Stimulated activated CD8-positive, alpha-beta memory T cell treated with anti-CD3 and anti-CD28 coated beads, Interleukin-15, amount 100 ng/mL, for 24 hours (primary cell): ENCODE data around the gene PRKG1.

Source experiments
- DNase-seq: peaks from one replicate; pipeline ENCODE4 v3.0.0-alpha.2; 2020; ENCODE audit warnings: low read depth

PRKG1 gene

DNA sequence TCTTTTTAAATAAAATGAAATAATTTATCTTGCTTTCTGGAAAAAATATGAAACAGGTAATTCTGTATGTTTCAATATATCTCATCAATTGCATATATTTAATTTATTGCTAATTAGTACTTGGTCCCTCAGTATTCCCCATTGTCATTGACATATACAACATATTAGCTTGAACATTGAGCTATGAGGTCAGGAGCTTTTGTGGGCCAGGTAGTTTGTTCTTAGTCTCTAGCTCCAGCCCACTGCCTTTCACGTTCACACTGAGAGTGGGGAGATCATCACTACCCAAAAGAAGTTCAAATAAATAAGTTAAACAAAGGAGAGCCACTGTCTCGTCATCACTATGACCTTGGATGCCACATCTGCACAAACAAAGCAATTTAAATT is 1185.1 kb downstream of the PRKG1 start:
- DNase-seq = no peak

DNA sequence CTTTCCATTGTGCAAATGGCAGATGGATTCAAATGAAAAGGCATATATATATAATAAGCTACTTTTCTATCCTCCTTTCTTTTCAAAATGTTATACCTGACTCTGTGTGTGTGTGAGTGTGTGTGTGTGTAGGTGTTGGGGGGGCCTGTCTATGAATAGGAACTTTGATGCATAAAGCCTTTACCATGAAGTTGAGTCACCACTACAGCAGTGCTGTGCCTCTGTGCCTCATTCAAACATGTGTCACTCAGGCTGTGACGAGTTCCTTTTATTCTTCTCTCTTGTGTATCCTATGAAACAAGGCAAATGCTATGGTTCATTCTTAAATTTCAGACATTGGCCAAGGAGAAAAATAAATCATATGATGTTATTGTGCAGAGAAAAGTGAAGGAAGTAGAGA is 1187.1 kb downstream of the PRKG1 start:
- no peak for DNase-seq

- no peak for DNase-seq
Measured at GRCh38 chr10:52265131-52265926, 1191.0 kb downstream of the PRKG1 start.

- no peak for DNase-seq
Measured at GRCh38 chr10:52266858-52267257, 1192.6 kb downstream of the PRKG1 start.

- DNase-seq = no peak
Measured at GRCh38 chr10:52268790-52269189, 1194.5 kb downstream of the PRKG1 start.

GRCh38 chr10:52269233-52269632 is 1194.9 kb downstream of the PRKG1 start:
- no peak for DNase-seq

DNA sequence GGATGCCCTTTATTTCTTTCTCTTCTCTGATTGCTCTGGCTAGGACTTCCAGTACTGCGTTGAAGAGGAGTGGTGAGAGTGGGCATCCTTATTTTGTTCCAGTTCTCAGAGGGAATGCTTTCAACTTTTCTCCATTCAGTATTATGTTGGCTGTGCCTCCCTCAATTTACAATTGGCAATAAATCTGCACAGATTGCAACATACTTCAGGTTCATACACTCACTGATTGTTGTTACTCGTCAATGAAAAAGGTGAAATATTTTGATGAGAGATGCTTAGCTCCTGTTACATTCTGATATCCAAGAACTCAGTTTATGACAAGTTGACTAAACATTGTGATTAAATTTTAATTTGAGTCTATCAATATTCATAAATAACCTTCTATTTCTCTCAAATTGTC is 1201.9 kb downstream of the PRKG1 start:
- no peak for DNase-seq

DNA sequence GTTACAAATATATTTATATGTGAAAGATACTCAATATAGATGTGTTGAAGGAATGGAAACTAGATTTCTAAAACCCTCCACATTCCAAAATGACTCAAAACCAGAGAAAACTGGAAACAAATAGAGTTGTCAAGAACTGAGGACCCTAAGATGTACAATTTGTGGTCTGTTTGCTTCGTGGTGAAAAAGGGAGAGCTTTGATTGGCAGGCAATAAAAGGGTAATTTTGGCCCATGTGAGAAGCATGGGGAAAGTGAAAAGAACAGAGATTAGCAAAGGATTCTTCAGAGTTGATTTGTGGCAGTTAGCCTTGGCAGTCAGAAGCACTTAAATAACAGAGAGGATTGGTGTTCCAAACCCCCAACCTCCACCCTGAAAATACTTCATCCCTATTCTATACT is 1202.7 kb downstream of the PRKG1 start:
- no peak for DNase-seq

GRCh38 chr10:52279546-52279945 is 1205.3 kb downstream of the PRKG1 start:
- DNase-seq = no peak

DNA sequence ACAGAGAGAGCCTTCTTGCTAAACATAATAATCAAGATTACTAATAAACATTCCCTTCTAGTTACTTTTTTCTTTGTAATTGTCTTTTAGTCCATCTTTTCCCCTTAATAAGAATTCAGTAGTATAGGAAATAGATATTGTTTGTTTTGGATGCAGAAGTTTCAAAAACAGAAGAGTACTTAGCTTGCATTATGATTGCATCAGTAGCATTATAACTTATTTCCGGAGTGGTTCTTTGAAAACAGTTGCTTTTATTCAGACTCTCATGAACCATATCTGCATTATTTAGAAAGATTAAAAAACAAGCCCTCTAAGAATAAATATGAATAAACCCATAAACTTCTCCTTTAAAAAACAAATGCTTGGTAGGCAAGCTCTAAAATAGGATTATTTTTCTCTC is 1205.8 kb downstream of the PRKG1 start:
- DNase-seq = no peak

GRCh38 chr10:52283174-52283573 is 1208.9 kb downstream of the PRKG1 start:
- no peak for DNase-seq

- no peak for DNase-seq
Measured at GRCh38 chr10:52284416-52285013, 1210.2 kb downstream of the PRKG1 start.

GRCh38 chr10:52287866-52288265 is 1213.6 kb downstream of the PRKG1 start:
- no peak for DNase-seq

GRCh38 chr10:52297747-52298146 is 1223.5 kb downstream of the PRKG1 start:
- no peak for DNase-seq

- DNase-seq = no peak
Measured at GRCh38 chr10:52300599-52301277, 1226.5 kb downstream of the PRKG1 start.

DNA sequence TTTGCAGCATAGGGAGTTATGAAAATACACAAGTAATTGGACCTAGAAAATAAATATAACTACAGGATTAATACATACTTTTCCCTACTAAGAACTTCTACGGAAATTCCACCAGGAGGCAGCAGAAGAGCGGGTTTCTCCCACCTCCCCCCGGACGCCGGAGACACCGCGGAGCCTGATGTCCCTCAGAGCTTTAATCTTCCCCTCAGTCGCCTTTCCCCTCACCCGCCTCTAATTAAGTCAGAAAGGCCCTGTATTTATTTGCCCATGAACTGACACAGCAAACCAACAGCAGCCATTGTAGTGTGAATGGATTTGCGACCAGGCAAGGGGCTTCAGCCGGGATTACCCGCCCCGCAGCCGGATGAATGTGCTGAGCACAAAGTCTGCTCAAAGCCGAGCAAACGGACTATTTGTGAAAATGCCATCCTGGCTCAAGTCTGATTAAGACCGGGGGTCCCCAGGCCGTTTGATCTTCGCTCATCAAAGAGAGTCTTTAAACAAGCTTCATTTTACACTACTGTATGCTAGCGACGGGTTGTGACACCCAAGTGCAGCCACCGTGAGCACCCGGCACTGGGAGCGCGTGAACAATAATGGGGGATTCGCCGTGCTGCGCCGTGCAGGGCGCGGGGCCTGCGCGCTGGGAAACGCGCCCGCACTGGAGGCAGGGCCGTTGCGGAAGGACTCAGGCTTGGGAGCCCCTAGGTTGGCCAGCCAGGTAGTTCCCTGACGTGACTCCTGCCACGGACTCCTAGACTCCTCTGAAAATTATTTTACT is 1234.2 kb downstream of the PRKG1 start:
- no peak for DNase-seq

DNA sequence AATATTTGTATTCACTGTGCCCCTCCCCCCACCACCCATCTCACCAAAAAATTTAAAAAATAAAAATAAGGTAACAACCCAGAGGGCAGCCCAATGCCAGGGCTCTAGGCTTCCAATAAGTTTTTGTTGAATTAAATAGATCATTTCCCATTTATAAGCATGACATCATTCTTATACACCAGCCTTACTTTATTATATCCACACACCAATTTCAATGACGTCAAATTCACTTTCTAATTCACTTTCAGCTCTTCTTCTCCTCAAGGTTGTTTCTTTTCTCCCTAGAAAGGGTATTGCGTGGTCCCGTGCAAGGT is 1238.6 kb downstream of the PRKG1 start:
- DNase-seq = no peak

GRCh38 chr10:52313256-52313932 is 1239.1 kb downstream of the PRKG1 start:
- DNase-seq = no peak

- no peak for DNase-seq
Measured at GRCh38 chr10:52313933-52314821, 1239.9 kb downstream of the PRKG1 start, which contains the start of gene DKK1. Gene DKK1, plus strand, starts transcription at chr10:52314281. Its CDS starts 154 bp downstream, at chr10:52314435.

DNA sequence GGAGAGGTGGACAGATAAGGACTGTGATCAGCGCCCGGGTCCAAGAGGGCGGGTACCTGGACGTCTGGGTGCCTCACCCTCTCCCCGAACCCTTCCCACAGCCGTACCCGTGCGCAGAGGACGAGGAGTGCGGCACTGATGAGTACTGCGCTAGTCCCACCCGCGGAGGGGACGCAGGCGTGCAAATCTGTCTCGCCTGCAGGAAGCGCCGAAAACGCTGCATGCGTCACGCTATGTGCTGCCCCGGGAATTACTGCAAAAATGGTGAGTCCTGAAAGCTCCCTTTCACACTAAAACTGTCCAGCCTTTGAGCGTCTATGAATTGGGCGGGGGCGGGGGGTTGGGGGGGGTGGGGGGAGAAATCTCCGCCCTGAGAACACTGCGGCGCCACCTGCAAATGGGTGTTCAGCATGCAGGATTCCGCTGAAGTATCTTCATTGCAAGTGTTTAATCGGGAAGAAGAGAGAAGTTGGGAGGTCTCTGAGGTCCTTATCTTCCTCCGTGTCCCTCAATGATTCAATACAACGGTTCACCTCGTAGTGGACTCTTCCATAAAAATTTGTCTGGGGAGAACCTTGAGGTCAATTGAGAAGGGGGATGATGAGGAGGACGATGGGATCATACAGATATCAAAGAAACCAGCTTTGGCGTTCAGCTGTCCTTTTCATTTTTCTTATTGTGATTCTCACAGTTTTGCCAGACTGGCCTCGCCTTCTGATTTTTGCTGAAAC is 1240.7 kb downstream of the PRKG1 start:
- DNase-seq = no peak
